Stomach (tissue), 4 donors: ENCODE data around the gene CD300A.

Experiments
- EP300 ChIP-seq: sonication (generic); formaldehyde crosslinking; IDR thresholded peaks from one replicate; pipeline ENCODE4 v1.6.1; 2017; ENCODE audit warnings: antibody characterized with exemption
- POLR2AphosphoS5 ChIP-seq, 3 donors: sonication (generic); formaldehyde crosslinking; IDR thresholded peaks; one replicate each; pipeline ENCODE4 v1.6.1; 2016; ENCODE audit warnings: antibody characterized with exemption in 3 of 3
- TF ChIP-seq, protein P1 (sequence below), 7 experiments: fragments of 450-650 bp in 4 of 7; fragments of 200-600 bp in 3 of 7; sonication (generic) in 3 of 7; IDR thresholded peaks; one replicate each; pipeline ENCODE4 v1.5.1; 2016 to 2019; ENCODE audit warnings: antibody characterized with exemption in 7 of 7, control low read depth in 2 of 7, mild to moderate bottlenecking in 1 of 7

DNA sequence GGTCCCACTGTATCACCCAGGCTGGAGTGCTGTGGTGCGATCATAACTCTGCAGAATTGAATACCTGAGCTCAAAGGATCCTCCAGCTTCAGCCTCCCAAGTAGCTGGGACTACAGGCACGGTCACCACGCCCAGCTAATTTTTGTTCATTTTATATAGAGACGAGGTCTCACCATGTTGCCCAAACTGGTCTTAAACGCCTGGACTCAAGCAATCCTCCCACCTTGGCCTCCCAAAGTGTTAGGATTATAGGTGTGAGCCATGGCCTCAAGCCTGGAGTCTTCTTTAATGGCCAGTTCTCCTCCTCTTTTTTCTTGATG lies 64.4 kb downstream of the CD300A start:
- no peak for TF ChIP-seq POLR2AphosphoS5 (IDR thresholded peaks at IDR 0.05)
- TF ChIP-seq, protein P1, sequence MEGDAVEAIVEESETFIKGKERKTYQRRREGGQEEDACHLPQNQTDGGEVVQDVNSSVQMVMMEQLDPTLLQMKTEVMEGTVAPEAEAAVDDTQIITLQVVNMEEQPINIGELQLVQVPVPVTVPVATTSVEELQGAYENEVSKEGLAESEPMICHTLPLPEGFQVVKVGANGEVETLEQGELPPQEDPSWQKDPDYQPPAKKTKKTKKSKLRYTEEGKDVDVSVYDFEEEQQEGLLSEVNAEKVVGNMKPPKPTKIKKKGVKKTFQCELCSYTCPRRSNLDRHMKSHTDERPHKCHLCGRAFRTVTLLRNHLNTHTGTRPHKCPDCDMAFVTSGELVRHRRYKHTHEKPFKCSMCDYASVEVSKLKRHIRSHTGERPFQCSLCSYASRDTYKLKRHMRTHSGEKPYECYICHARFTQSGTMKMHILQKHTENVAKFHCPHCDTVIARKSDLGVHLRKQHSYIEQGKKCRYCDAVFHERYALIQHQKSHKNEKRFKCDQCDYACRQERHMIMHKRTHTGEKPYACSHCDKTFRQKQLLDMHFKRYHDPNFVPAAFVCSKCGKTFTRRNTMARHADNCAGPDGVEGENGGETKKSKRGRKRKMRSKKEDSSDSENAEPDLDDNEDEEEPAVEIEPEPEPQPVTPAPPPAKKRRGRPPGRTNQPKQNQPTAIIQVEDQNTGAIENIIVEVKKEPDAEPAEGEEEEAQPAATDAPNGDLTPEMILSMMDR (IDR thresholded peaks at IDR 0.05), result no peak
- no peak for TF ChIP-seq EP300
